Measurements from ENCODE around the gene REELD1.

Gene REELD1

DNA sequence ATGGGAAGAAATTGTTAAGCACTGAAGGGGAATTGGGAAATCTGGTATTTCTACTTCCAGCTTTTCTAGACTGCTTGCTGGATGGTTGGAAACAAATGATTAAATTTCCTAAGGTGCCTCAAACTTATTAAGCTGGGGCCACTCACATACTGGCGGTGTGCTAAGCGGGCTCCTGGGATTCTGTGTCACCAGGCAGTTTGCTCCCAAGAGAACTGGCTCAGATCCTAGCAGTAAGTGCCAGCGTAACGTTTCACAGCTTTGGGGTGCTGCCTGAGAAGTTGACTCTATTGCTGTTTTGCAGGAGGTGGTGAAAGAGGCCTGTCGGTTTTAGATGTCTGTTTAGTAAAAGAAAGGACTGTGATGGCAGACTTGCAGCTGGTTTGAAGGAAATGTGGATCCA lies 6.9 kb upstream of the REELD1 start:
- Mint-ChIP-seq H3K4me1 (no peaks in the 10 kb centered on the region), H3K4me3 (no peak overlapping the region)

DNA sequence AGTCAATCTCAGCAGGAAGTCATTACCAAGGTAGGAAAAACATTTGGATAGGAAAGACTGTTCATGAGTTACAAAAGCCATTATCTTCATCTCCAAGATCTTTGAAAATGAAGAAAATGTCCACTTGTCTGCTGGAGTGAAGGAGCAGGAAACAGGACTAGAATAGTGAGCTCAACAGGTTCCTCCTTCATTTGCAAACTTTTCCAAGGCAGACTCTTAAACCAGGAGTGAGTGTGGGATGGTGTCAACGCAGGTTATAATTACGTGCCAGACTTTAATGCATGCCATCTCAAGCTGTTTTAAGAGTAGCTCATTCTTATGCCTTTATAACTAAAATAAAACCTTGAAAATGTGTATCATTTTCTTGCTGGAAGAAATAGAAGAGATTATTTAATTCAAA lies 3.4 kb upstream of the REELD1 start:
- Mint-ChIP-seq H3K9me3 (no peaks in the 10 kb centered on the region), H3K36me3 (ENCODE audit: low read depth) (no peaks in the 10 kb centered on the region), H3K4me1 (no peaks in the 10 kb centered on the region), H3K27ac (no peak overlapping the region), H3K27me3 (ENCODE audit: low read depth) (no peaks in the 10 kb centered on the region), H3K4me3 (no peak overlapping the region)
- TF ChIP-seq, protein P1, sequence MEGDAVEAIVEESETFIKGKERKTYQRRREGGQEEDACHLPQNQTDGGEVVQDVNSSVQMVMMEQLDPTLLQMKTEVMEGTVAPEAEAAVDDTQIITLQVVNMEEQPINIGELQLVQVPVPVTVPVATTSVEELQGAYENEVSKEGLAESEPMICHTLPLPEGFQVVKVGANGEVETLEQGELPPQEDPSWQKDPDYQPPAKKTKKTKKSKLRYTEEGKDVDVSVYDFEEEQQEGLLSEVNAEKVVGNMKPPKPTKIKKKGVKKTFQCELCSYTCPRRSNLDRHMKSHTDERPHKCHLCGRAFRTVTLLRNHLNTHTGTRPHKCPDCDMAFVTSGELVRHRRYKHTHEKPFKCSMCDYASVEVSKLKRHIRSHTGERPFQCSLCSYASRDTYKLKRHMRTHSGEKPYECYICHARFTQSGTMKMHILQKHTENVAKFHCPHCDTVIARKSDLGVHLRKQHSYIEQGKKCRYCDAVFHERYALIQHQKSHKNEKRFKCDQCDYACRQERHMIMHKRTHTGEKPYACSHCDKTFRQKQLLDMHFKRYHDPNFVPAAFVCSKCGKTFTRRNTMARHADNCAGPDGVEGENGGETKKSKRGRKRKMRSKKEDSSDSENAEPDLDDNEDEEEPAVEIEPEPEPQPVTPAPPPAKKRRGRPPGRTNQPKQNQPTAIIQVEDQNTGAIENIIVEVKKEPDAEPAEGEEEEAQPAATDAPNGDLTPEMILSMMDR (IDR thresholded peaks at IDR 0.05; ENCODE audit: unreplicated experiment in 3 of 3): no peak

More for the DNA sequence above, 6.9 kb upstream of the REELD1 start:
- TF ChIP-seq, protein P1 (IDR thresholded peaks at IDR 0.05; ENCODE audit: unreplicated experiment in 3 of 3): no peak
- H3K27ac Mint-ChIP-seq: no peak overlapping the region
- no peaks in the 10 kb centered on the region for H3K9me3 Mint-ChIP-seq
- peaks cover 3% of the 10 kb centered on the region for H3K36me3 Mint-ChIP-seq (ENCODE audit: low read depth)
- no peaks in the 10 kb centered on the region for H3K27me3 Mint-ChIP-seq (ENCODE audit: low read depth)

DNA sequence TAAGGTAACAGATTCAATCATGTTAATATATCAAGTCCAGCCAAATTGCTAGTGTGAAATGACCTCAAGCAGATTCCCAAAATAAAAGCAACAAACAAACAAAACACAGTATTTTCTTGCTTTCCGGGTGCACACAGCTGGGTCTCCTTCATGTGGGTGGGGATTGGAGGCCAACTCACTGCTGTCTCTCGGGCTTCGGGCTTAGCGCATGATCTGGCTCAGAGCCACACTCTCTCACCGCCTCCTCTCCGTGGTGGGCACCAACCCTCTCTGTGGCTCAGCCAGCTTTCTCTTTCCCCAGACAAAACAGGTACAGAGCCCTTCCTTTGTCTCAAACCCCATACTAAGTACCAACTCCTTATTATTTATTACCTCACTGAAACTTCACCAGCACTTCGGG lies 2.9 kb upstream of the REELD1 start:
- TF ChIP-seq, protein P1 (IDR thresholded peaks at IDR 0.05; ENCODE audit: unreplicated experiment in 3 of 3): no peak
- H3K36me3 Mint-ChIP-seq (ENCODE audit: low read depth): no peaks in the 10 kb centered on the region
- no peaks in the 10 kb centered on the region for H3K27me3 Mint-ChIP-seq (ENCODE audit: low read depth)
- no peaks in the 10 kb centered on the region for H3K4me1 Mint-ChIP-seq
- H3K9me3 Mint-ChIP-seq: no peaks in the 10 kb centered on the region
- H3K27ac Mint-ChIP-seq: no peak overlapping the region
- no peak overlapping the region for H3K4me3 Mint-ChIP-seq

DNA sequence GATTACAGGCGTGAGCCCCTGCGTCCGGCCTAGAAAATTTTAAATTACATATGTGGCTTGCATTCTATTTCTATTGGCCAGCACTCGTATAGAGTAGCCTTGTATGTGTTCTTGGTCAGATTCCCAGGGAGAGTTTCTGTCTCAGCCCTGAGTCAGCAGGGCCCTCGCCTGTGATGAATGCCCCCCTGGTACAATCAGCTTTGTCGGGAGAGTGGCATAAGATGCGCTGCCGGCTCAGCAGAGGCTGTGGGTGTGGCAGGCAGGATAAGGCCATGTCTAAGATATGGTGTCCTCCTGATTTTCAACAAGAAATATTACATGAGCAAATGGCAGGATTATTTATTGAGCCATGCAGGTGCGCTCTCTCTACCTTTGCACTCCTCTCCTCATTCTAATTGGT lies 1.6 kb upstream of the REELD1 start:
- Mint-ChIP-seq H3K36me3 (ENCODE audit: low read depth) (no peaks in the 10 kb centered on the region), H3K27ac (no peak overlapping the region), H3K27me3 (ENCODE audit: low read depth) (no peaks in the 10 kb centered on the region), H3K4me1 (no peaks in the 10 kb centered on the region), H3K4me3 (no peak overlapping the region), H3K9me3 (no peaks in the 10 kb centered on the region)
- TF ChIP-seq, protein P1 (IDR thresholded peaks at IDR 0.05; ENCODE audit: unreplicated experiment in 3 of 3): no peak

DNA sequence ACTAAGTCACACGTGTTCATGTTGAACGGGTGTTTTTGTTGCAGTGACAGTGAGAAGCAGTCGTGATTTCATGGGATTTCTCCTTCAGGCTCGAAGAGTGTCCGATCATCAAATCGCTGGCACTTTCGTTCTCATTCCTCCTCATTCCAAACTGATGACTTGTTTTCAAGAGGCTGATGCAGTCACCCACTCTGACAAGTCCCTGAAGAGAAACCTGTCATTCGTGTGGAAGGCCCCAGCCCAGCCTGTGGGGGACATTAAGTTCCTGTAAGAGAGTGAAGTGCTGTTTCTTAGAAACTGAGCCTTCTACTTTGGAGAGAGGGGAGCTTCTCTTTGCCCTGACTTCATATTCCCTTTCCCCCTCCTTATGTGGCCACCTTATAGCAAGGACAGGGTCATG lies 8.0 kb downstream of the REELD1 start:
- H3K27ac Mint-ChIP-seq: no peak overlapping the region
- no peaks in the 10 kb centered on the region for H3K36me3 Mint-ChIP-seq (ENCODE audit: low read depth)
- no peaks in the 10 kb centered on the region for H3K4me1 Mint-ChIP-seq
- H3K9me3 Mint-ChIP-seq: no peaks in the 10 kb centered on the region
- peaks cover 6% of the 10 kb centered on the region for H3K27me3 Mint-ChIP-seq (ENCODE audit: low read depth)
- H3K4me3 Mint-ChIP-seq: no peak overlapping the region
- TF ChIP-seq, protein P1 (IDR thresholded peaks at IDR 0.05; ENCODE audit: unreplicated experiment in 3 of 3): no peak

DNA sequence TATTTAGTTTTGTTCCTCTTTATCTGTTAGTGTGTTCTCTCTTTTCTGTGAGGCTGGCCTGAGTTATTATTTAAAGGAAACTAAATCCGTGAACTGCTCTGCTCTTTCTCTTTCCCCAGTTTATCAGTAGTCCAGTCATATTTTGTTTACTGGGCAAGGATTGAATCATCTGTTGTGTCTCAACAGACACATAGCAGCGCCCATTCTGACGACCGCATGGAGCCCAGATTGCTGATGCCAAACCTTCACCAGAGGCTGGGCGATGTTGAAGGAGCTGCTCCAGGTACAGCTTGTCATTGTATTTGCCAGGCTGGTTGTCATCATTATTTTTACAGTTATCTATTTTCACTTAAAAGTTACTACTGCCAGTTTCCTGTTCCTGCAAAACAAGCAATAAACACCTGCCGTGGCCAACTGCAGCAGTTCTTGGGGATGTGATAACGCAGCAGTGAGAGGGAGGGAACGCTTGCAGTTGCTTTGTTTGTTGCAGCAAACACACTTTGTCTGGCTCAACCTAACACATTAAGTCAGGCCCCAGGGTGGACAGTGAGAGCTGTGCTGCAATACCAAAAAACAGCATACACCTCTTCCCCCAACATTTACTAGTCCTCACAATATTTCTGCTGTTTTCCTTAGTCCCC lies 10.1 kb downstream of the REELD1 start:
- peaks cover 6% of the 10 kb centered on the region for H3K27me3 Mint-ChIP-seq (ENCODE audit: low read depth)
- no peak overlapping the region for H3K27ac Mint-ChIP-seq
- no peaks in the 10 kb centered on the region for H3K36me3 Mint-ChIP-seq (ENCODE audit: low read depth)
- H3K9me3 Mint-ChIP-seq: no peaks in the 10 kb centered on the region
- no peak overlapping the region for H3K4me3 Mint-ChIP-seq
- H3K4me1 Mint-ChIP-seq: no peaks in the 10 kb centered on the region
- TF ChIP-seq, protein P1 (IDR thresholded peaks at IDR 0.05; ENCODE audit: unreplicated experiment in 3 of 3): no peak

Data from nephron (organoid).